ENCODE data around the gene RBP5. TPM values are rescaled to one million over a fixed set of nuclear protein-coding genes. Genes with fewer than 3 reads are reported as not detected.
A peak's percentile ranks its signal among the peaks of the same experiment; 100 is the strongest.

RBP5 gene
- total and polyA plus RNA-seq, 4 donors, result 12.9 to 108 (median 63.6) TPM

DNA sequence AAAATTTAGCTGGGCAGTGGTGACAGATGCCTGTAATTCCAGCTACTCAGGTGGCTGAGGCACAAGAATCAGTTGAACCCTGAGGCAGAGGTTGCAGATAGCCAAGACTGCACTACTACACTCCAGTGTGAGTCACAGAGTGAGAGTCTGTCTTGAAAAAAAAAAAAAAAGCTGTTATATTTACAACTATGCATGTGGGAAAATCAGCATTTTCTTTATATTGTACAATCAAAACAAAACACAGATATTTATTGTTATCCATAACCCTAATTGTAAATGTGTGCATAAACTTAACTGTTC, 48.9 kb downstream of the RBP5 start:
- no peaks in the 10 kb centered on the region for H3K9me3 ChIP-seq (ENCODE audit: control insufficient read depth in 4 of 4, low read length in 3 of 4)
- H3K4me3 ChIP-seq (ENCODE audit: low read depth in 1 of 3, low read length in 3 of 3), result no peak overlapping the region
- peaks cover 4 to 32% (median 30%) of the 10 kb centered on the region in 4 donors for H3K36me3 ChIP-seq (ENCODE audit: control insufficient read depth in 4 of 4, insufficient read depth in 3 of 4, low read depth in 1 of 4, low read length in 3 of 4)
- DNase-seq (ENCODE audit: low spot score), result no peak
- TF ChIP-seq, protein P1, sequence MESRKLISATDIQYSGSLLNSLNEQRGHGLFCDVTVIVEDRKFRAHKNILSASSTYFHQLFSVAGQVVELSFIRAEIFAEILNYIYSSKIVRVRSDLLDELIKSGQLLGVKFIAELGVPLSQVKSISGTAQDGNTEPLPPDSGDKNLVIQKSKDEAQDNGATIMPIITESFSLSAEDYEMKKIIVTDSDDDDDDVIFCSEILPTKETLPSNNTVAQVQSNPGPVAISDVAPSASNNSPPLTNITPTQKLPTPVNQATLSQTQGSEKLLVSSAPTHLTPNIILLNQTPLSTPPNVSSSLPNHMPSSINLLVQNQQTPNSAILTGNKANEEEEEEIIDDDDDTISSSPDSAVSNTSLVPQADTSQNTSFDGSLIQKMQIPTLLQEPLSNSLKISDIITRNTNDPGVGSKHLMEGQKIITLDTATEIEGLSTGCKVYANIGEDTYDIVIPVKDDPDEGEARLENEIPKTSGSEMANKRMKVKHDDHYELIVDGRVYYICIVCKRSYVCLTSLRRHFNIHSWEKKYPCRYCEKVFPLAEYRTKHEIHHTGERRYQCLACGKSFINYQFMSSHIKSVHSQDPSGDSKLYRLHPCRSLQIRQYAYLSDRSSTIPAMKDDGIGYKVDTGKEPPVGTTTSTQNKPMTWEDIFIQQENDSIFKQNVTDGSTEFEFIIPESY (IDR thresholded peaks at IDR 0.05), result no peak
- TF ChIP-seq SP1 (IDR thresholded peaks at IDR 0.05), result no peak
- TF ChIP-seq FOXA2 (IDR thresholded peaks at IDR 0.05), result no peak
- no peak for TF ChIP-seq YY1 (IDR thresholded peaks at IDR 0.05)
- TF ChIP-seq EGR1 (IDR thresholded peaks at IDR 0.05; ENCODE audit: low read depth in 2 of 2), result no peak
- no peak for TF ChIP-seq HNF4G (IDR thresholded peaks at IDR 0.05)
- no peak for TF ChIP-seq FOXA1 (IDR thresholded peaks at IDR 0.05)
- no peak for TF ChIP-seq HNF4A (conservative IDR thresholded peaks at IDR 0.05)
- TF ChIP-seq, protein P2, sequence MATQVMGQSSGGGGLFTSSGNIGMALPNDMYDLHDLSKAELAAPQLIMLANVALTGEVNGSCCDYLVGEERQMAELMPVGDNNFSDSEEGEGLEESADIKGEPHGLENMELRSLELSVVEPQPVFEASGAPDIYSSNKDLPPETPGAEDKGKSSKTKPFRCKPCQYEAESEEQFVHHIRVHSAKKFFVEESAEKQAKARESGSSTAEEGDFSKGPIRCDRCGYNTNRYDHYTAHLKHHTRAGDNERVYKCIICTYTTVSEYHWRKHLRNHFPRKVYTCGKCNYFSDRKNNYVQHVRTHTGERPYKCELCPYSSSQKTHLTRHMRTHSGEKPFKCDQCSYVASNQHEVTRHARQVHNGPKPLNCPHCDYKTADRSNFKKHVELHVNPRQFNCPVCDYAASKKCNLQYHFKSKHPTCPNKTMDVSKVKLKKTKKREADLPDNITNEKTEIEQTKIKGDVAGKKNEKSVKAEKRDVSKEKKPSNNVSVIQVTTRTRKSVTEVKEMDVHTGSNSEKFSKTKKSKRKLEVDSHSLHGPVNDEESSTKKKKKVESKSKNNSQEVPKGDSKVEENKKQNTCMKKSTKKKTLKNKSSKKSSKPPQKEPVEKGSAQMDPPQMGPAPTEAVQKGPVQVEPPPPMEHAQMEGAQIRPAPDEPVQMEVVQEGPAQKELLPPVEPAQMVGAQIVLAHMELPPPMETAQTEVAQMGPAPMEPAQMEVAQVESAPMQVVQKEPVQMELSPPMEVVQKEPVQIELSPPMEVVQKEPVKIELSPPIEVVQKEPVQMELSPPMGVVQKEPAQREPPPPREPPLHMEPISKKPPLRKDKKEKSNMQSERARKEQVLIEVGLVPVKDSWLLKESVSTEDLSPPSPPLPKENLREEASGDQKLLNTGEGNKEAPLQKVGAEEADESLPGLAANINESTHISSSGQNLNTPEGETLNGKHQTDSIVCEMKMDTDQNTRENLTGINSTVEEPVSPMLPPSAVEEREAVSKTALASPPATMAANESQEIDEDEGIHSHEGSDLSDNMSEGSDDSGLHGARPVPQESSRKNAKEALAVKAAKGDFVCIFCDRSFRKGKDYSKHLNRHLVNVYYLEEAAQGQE (IDR thresholded peaks at IDR 0.05), result no peak
- TF ChIP-seq, protein P3, sequence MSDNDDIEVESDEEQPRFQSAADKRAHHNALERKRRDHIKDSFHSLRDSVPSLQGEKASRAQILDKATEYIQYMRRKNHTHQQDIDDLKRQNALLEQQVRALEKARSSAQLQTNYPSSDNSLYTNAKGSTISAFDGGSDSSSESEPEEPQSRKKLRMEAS (IDR thresholded peaks at IDR 0.05), result no peak
- no peaks in the 10 kb centered on the region for H3K27me3 ChIP-seq (ENCODE audit: control insufficient read depth in 4 of 4, insufficient read depth in 4 of 4, low read length in 3 of 4)
- H3K4me1 ChIP-seq (ENCODE audit: control insufficient read depth in 4 of 4, insufficient read depth in 4 of 4, low read length in 3 of 4), result peaks cover 9 to 56% (median 49%) of the 10 kb centered on the region in 4 donors
- H3K9ac ChIP-seq (ENCODE audit: low read depth in 1 of 2, low read length in 2 of 2), result no peak overlapping the region
- H3K27ac ChIP-seq (ENCODE audit: low read depth in 1 of 2, low read length in 2 of 2), result peak overlapping the region; percentile 39 to 79

DNA sequence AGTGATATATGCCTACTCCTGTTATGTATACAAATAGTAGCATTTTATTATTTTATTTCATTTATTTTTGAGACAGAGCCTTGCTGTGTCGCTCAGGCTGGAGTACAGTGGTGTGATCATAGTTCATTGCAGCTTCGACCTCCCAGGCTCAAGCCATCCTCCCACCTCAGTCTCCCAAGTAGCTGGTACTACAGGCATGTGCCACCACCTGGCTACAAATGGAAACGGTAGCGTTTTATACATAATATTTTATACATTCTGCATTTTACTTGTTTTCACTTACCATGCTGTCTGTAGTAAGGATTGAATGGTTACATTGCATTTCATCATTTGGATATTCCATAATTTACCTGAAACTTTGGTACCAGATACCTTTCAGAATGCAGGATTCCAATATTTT, 50.5 kb downstream of the RBP5 start:
- Histone ChIP-seq H3K4me3 (ENCODE audit: low read depth in 1 of 3, low read length in 3 of 3) (no peak overlapping the region), H3K9ac (ENCODE audit: low read depth in 1 of 2, low read length in 2 of 2) (no peak overlapping the region), H3K27me3 (ENCODE audit: control insufficient read depth in 4 of 4, insufficient read depth in 4 of 4, low read length in 3 of 4) (no peaks in the 10 kb centered on the region), H3K4me1 (ENCODE audit: control insufficient read depth in 4 of 4, insufficient read depth in 4 of 4, low read length in 3 of 4) (peaks cover 9 to 53% (median 46%) of the 10 kb centered on the region in 4 donors), H3K36me3 (ENCODE audit: control insufficient read depth in 4 of 4, insufficient read depth in 3 of 4, low read depth in 1 of 4, low read length in 3 of 4) (peaks cover 4 to 25% (median 23%) of the 10 kb centered on the region in 4 donors), H3K9me3 (ENCODE audit: control insufficient read depth in 4 of 4, low read length in 3 of 4) (no peaks in the 10 kb centered on the region), H3K27ac (ENCODE audit: low read depth in 1 of 2, low read length in 2 of 2) (peak overlapping the region in 1 of 2 donors; percentile 72)
- DNase-seq (ENCODE audit: low spot score), result no peak
- 61% methylated on average over 4 of the region's 4 CpGs for WGBS
- TF ChIP-seq, protein P4, sequence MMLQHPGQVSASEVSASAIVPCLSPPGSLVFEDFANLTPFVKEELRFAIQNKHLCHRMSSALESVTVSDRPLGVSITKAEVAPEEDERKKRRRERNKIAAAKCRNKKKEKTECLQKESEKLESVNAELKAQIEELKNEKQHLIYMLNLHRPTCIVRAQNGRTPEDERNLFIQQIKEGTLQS (IDR thresholded peaks at IDR 0.05), result no peak
- no peak for TF ChIP-seq NR2F2 (IDR thresholded peaks at IDR 0.05)
- no peak for TF ChIP-seq YY1 (IDR thresholded peaks at IDR 0.05)
- TF ChIP-seq, protein P3 (IDR thresholded peaks at IDR 0.05), result no peak
- TF ChIP-seq HNF4A (conservative IDR thresholded peaks at IDR 0.05), result no peak
- TF ChIP-seq FOXA1 (IDR thresholded peaks at IDR 0.05), result no peak
- no peak for TF ChIP-seq GABPA (IDR thresholded peaks at IDR 0.05 in 1 of 2, conservative IDR thresholded peaks at IDR 0.05 in 1 of 2)
- no peak for TF ChIP-seq RAD21 (IDR thresholded peaks at IDR 0.05)
- TF ChIP-seq, protein P2 (IDR thresholded peaks at IDR 0.05), result no peak
- no peak for TF ChIP-seq SP1 (IDR thresholded peaks at IDR 0.05)
- TF ChIP-seq HNF4G (IDR thresholded peaks at IDR 0.05), result no peak
- no peak for TF ChIP-seq TAF1 (conservative IDR thresholded peaks at IDR 0.05)
- no peak for TF ChIP-seq FOXA2 (IDR thresholded peaks at IDR 0.05)
- TF ChIP-seq, protein P1 (IDR thresholded peaks at IDR 0.05), result no peak
- no peak for TF ChIP-seq JUND (IDR thresholded peaks at IDR 0.05)

All from liver (tissue), 9 donors.